HG03457 (cell line): ENCODE results near the gene MCM3AP.

Source experiments
- ATAC-seq: cut with Tn5 transposase; IDR thresholded peaks from one replicate; pipeline ENCODE4 v1.9.1; 2021; ENCODE audit warnings: moderate number of reproducible peaks; ENCODE audit not compliant: unreplicated experiment

MCM3AP gene

GRCh38 chr21:46274797-46275390, 10.5 kb downstream of the MCM3AP start:
- ATAC-seq: no peak

GRCh38 chr21:46273341-46273740, 12.1 kb downstream of the MCM3AP start:
- no peak for ATAC-seq

GRCh38 chr21:46269466-46269865, 15.9 kb downstream of the MCM3AP start:
- no peak for ATAC-seq

- ATAC-seq: no peak
Measured at GRCh38 chr21:46268371-46268770, 17.0 kb downstream of the MCM3AP start.

GRCh38 chr21:46266946-46267345, 18.5 kb downstream of the MCM3AP start:
- ATAC-seq: no peak

GRCh38 chr21:46265736-46266525, 19.5 kb downstream of the MCM3AP start:
- ATAC-seq: no peak

GRCh38 chr21:46264690-46265144, 20.7 kb downstream of the MCM3AP start:
- ATAC-seq: no peak

GRCh38 chr21:46264046-46264689, 21.2 kb downstream of the MCM3AP start:
- ATAC-seq: no peak

GRCh38 chr21:46256501-46256994, 28.9 kb downstream of the MCM3AP start:
- no peak for ATAC-seq

- no peak for ATAC-seq
Measured at GRCh38 chr21:46255758-46256337, 29.6 kb downstream of the MCM3AP start.

- ATAC-seq: no peak
Measured at GRCh38 chr21:46255166-46255565, 30.2 kb downstream of the MCM3AP start.

- no peak for ATAC-seq
Measured at GRCh38 chr21:46254208-46254975, 31.0 kb downstream of the MCM3AP start.

GRCh38 chr21:46253610-46254124, 31.7 kb downstream of the MCM3AP start:
- ATAC-seq: no peak

- ATAC-seq: no peak
Measured at GRCh38 chr21:46252840-46253239, 32.6 kb downstream of the MCM3AP start.

- no peak for ATAC-seq
Measured at GRCh38 chr21:46250146-46250725, 35.2 kb downstream of the MCM3AP start.

- ATAC-seq: no peak
Measured at GRCh38 chr21:46248827-46249226, 36.6 kb downstream of the MCM3AP start.

GRCh38 chr21:46248422-46248782, 37.0 kb downstream of the MCM3AP start:
- no peak for ATAC-seq

- ATAC-seq: no peak
Measured at GRCh38 chr21:46247699-46248421, 37.6 kb downstream of the MCM3AP start.

- no peak for ATAC-seq
Measured at GRCh38 chr21:46246345-46246744, 39.1 kb downstream of the MCM3AP start.
